Lung (tissue), 12 donors: ENCODE measurements around the gene HOXD9. TPM values are rescaled to one million over a fixed set of nuclear protein-coding genes. Genes with fewer than 3 reads are reported as not detected.
A peak's percentile ranks its signal among the peaks of the same experiment; 100 is the strongest.

ENCODE experiments used
- ATAC-seq: fragments of 200-7000 bp; cut with Tn5 transposase; one replicate; pipeline ENCODE4 v1.9.1; 2020; ENCODE audit warnings: moderate number of reproducible peaks; ENCODE audit not compliant: insufficient read depth, low FRiP score
- DNase-seq, 3 donors: peaks; one replicate each; pipeline ENCODE4 v3.0.0-alpha.2; 2013 to 2017
- H3K27ac ChIP-seq, 2 donors: one replicate each; pipeline ENCODE4 v1.5.1; 2013; ENCODE audit warnings: mild to moderate bottlenecking in 2 of 2, moderate library complexity in 2 of 2, control low read depth in 1 of 2, inconsistent platforms in 1 of 2, low read depth in 1 of 2, low read length in 1 of 2
- H3K27me3 ChIP-seq, 3 donors: one replicate each; pipeline ENCODE4 v1.5.1; 2013; ENCODE audit warnings: low read length in 2 of 3; ENCODE audit not compliant: control insufficient read depth in 3 of 3, insufficient read depth in 3 of 3
- H3K36me3 ChIP-seq, 4 donors: one replicate each; pipeline ENCODE4 v1.5.1; 2013; ENCODE audit warnings: low read length in 4 of 4, mild to moderate bottlenecking in 1 of 4, moderate library complexity in 1 of 4; ENCODE audit not compliant: control insufficient read depth in 4 of 4, insufficient read depth in 4 of 4
- H3K4me1 ChIP-seq, 5 donors: one replicate each; pipeline ENCODE4 v1.5.1; 2013; ENCODE audit warnings: low read length in 5 of 5, mild to moderate bottlenecking in 2 of 5, moderate library complexity in 1 of 5; ENCODE audit not compliant: control insufficient read depth in 5 of 5, insufficient read depth in 5 of 5
- H3K4me3 ChIP-seq: one replicate; pipeline ENCODE4 v1.5.1; 2013; ENCODE audit warnings: mild to moderate bottlenecking, control low read depth, moderate library complexity
- H3K9ac ChIP-seq, 2 donors: one replicate each; pipeline ENCODE4 v1.5.1; 2013; ENCODE audit warnings: low read length in 2 of 2, control low read depth in 1 of 2; ENCODE audit not compliant: insufficient read depth in 1 of 2
- H3K9me3 ChIP-seq, 4 donors: one replicate each; pipeline ENCODE4 v1.5.1; 2013; ENCODE audit warnings: low read length in 3 of 4, mild to moderate bottlenecking in 1 of 4, moderate library complexity in 1 of 4; ENCODE audit not compliant: control insufficient read depth in 4 of 4, insufficient read depth in 3 of 4
- WGBS, 2 donors: extraction: QIAGEN DNeasy Blood & Tissue Kit; methylation state at CpG; one replicate each; pipeline ENCODE4 v1.1.7; 2013; 5-methylcytosine and 5-hydroxymethylcytosine counted together
- polyA plus RNA-seq, 2 donors: library from polyadenylated mRNA; stranded (reverse); fragments of 200-250 nt; gene quantifications; one replicate each; pipeline ENCODE4 v1.2.1, GENCODE V29; 2013
- total RNA-seq, 2 donors: library from RNA; depleted of rRNA in 1 of 2; stranded (reverse); fragments of >200 nt in 1 of 2; gene quantifications; one replicate each; pipeline ENCODE4 v1.2.1, GENCODE V29; 2014 to 2021
- TF ChIP-seq, protein P1 (sequence below): IDR thresholded peaks from 2 replicates; pipeline ENCODE4 v1.5.1; 2012; ENCODE audit warnings: mild to moderate bottlenecking; ENCODE audit errors: control extremely low read depth, extremely low read depth
- donor health status: control.
- donor health status: control.
- donor health status: Bipolar disorder and iron deficiency.
- donor health status: healthy.
- donor health status: DM: yes; HTN: yes; CAD: no.

Gene HOXD9
- total and polyA plus RNA-seq, 4 donors = 0.29 to 0.80 (median 0.51) TPM

DNA sequence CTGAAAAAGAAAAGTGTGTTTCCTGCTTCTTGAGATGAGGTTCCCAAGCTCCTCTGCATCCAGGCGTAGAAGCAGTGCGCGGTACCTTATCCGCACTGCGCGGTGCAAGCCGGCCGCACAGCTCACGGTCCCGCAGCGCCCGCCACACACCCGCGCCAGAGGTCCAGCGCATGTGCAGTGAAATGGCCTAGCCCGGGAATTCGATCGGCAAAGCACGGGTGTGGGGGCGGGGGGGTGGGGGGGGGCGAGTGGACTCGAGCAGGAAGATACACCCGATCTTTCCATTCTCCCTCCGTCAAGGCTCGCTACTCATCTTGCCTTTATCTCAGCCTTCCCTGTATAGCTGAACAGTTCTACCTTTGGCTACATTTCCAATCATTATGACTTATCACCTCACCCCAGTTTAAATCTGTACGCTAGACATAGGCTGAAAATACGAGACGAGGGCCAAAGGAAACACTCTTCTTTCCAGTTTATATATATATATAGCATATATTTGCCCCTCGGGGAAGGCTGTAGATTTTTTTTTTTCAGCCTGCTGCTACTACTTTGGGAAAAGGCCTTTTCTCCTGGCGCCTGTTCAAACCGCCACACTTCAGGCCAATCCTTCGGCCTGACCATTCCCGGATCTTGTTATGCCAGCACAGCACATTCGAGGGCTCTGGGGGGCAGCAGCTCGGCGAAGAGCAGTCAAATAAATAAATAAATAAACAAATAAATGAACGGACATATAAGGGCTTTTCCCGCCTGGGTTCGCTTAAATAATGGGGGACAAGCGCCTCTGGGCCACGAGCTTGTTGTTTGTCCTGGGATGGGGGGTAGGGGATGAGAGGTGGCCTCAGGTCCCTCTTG, 17.4 kb downstream of the HOXD9 start:
- peak in 1 of 3 donors; percentile 61 for DNase-seq
- no peaks in the 10 kb centered on the region for H3K36me3 ChIP-seq
- no peak overlapping the region for H3K27ac ChIP-seq
- no peak overlapping the region for H3K9ac ChIP-seq
- no peak overlapping the region for H3K4me3 ChIP-seq
- no peak for ATAC-seq
- peaks cover 0 to 10% (median 0%) of the 10 kb centered on the region in 4 donors for H3K9me3 ChIP-seq
- peaks cover 0 to 15% (median 4%) of the 10 kb centered on the region in 5 donors for H3K4me1 ChIP-seq
- TF ChIP-seq, protein P1, sequence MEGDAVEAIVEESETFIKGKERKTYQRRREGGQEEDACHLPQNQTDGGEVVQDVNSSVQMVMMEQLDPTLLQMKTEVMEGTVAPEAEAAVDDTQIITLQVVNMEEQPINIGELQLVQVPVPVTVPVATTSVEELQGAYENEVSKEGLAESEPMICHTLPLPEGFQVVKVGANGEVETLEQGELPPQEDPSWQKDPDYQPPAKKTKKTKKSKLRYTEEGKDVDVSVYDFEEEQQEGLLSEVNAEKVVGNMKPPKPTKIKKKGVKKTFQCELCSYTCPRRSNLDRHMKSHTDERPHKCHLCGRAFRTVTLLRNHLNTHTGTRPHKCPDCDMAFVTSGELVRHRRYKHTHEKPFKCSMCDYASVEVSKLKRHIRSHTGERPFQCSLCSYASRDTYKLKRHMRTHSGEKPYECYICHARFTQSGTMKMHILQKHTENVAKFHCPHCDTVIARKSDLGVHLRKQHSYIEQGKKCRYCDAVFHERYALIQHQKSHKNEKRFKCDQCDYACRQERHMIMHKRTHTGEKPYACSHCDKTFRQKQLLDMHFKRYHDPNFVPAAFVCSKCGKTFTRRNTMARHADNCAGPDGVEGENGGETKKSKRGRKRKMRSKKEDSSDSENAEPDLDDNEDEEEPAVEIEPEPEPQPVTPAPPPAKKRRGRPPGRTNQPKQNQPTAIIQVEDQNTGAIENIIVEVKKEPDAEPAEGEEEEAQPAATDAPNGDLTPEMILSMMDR = no peak
- peaks cover 19 to 92% (median 89%) of the 10 kb centered on the region in 3 donors for H3K27me3 ChIP-seq
- 12 to 13% methylated on average over 41 of the region's 41 CpGs for WGBS, 2 donors

DNA sequence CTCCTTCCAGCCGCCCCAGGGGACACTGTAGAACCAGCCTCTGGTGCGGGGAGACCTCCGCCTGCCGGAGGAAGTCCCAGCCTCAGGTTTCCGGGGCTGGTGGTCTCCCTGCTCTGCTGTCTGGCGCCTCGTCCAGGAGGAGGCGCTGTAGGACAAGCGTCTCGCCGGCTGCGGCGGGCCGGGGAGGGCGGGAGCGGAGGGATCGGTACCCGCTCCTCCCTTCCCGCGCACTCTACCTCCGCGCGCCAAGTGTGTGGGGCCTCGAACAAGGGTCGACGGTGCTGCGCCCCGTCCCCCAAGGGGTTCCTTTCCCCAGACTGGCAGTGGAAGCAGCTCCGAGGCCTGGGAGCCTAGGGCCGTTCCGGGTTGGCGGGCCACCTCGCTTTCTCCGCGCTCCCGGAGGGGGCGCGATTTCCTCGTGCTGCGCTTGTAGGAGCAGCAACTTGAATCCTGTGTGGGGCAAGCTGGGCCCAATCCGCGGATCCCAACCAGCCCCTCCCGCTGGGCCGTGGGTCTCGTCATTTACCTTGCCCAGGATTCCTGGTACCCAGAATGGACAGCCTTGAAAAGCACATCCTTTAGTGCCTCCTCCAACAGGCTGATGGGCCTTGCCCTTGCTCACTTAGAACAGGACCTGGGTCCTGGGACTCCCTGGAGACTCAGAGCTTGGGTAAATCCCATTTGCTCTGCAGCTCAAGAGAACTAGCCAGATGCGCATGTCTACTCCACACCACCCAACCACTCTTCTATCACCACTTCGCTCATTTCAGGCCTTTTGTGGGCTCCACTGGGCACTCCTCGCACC, 18.2 kb downstream of the HOXD9 start:
- no peak overlapping the region for H3K9ac ChIP-seq
- ATAC-seq (peak; percentile 87), DNase-seq (peak; percentile 84 to 87 (median 86))
- H3K36me3 ChIP-seq = no peaks in the 10 kb centered on the region
- WGBS, 2 donors = 8 to 10% methylated on average over 37 to 48 of the region's 48 CpGs
- peaks cover 0 to 10% (median 0%) of the 10 kb centered on the region in 4 donors for H3K9me3 ChIP-seq
- H3K27me3 ChIP-seq = peaks cover 19 to 92% (median 89%) of the 10 kb centered on the region in 3 donors
- H3K4me3 ChIP-seq = no peak overlapping the region
- peaks cover 0 to 14% (median 3%) of the 10 kb centered on the region in 5 donors for H3K4me1 ChIP-seq
- TF ChIP-seq, protein P1 = peak; percentile 68
- no peak overlapping the region for H3K27ac ChIP-seq

DNA sequence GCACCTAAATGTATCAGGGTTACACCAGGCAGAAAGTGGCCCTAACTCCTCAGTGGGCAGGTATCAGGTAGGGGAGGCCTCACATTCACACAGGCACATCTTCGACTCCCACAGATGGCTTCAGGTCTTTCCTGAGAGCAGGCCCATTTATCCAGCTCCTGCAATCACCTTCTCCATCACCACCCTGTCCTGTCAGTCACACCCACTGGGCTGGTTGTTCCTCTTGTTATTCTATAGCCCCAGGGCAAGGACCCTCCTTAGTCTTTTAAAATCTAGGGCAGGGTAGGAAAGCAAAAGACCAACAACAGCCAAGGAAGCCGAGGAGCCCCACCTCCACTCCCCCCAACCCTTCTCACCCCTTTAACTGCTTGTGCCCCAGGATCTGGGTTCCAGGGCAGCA, 19.8 kb downstream of the HOXD9 start:
- no peak overlapping the region for H3K9ac ChIP-seq
- DNase-seq = no peak
- no peak for ATAC-seq
- no peaks in the 10 kb centered on the region for H3K36me3 ChIP-seq
- H3K4me1 ChIP-seq = peaks cover 0 to 5% (median 0%) of the 10 kb centered on the region in 5 donors
- H3K9me3 ChIP-seq = peaks cover 0 to 8% (median 0%) of the 10 kb centered on the region in 4 donors
- H3K27ac ChIP-seq = no peak overlapping the region
- TF ChIP-seq, protein P1 = no peak
- 87 to 93% methylated on average over 2 of the region's 2 CpGs for WGBS, 2 donors
- H3K27me3 ChIP-seq = peaks cover 14 to 94% (median 91%) of the 10 kb centered on the region in 3 donors
- no peak overlapping the region for H3K4me3 ChIP-seq
